Glutamatergic neuron (in vitro differentiated cells): ENCODE results near the gene AASS. TPM values are rescaled to one million over a fixed set of nuclear protein-coding genes. Genes with fewer than 3 reads are reported as not detected.

Experiments used
- DNase-seq: peaks from one replicate; pipeline ENCODE4 v3.0.0; 2022
- H3K27ac Mint-ChIP-seq: one replicate; pipeline ENCODE4 v1.8.0; 2020; ENCODE audit warnings: mild to moderate bottlenecking, mixed read lengths, inconsistent platforms; ENCODE audit not compliant: unreplicated experiment
- H3K27me3 Mint-ChIP-seq: one replicate; pipeline ENCODE4 v1.8.0; 2020; ENCODE audit warnings: mild to moderate bottlenecking, moderate library complexity, mixed read lengths, inconsistent platforms; ENCODE audit not compliant: unreplicated experiment
- H3K36me3 Mint-ChIP-seq: one replicate; pipeline ENCODE4 v1.8.0; 2020; ENCODE audit warnings: mild to moderate bottlenecking, mixed read lengths, inconsistent platforms; ENCODE audit not compliant: unreplicated experiment
- H3K4me1 Mint-ChIP-seq: one replicate; pipeline ENCODE4 v1.8.0; 2020; ENCODE audit warnings: mild to moderate bottlenecking, low read depth, mixed read lengths, inconsistent platforms; ENCODE audit not compliant: unreplicated experiment
- H3K4me3 Mint-ChIP-seq: one replicate; pipeline ENCODE4 v1.8.0; 2020; ENCODE audit warnings: mild to moderate bottlenecking, mixed read lengths, inconsistent platforms; ENCODE audit not compliant: unreplicated experiment
- H3K9me3 Mint-ChIP-seq: one replicate; pipeline ENCODE4 v1.8.0; 2020; ENCODE audit warnings: mild to moderate bottlenecking, moderate library complexity, mixed read lengths, inconsistent platforms; ENCODE audit not compliant: unreplicated experiment
- CTCF ChIP-seq: fragments of 200-600 bp; sonication (generic); IDR thresholded peaks from one replicate; pipeline ENCODE4 v1.5.0; 2021; ENCODE audit not compliant: partially characterized antibody, unreplicated experiment
- total RNA-seq: library from RNA; stranded (reverse); fragmentation: NEBNext Ultra II Directional; extraction: Animal tissue kit (Norgen Biotek cat#: 25700); gene quantifications from one replicate; pipeline ENCODE4 v1.2.1, GENCODE V29; 2021; ENCODE audit not compliant: unreplicated experiment

Gene AASS
- total RNA-seq, 1 donor from 2014 or later: 37.0 TPM

DNA sequence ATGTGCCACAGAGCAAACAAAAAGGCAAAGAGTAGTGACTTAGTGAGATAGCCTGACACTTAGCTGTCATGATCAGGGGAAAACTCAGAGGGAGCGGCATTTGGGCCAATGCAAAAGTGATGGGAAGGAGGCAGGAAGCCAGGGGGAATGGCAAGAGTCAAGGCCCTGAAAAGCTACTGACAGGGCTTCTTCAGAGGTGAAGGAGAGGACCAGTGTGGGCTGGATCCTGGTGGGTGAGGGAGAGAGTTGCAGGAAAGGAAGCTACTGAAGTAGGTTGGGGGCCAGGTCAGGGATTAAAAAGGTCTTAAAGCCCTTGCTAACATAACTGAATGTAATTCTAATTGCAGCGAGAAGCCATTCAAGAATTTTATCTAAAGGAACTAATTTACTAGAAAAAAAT lies 117.0 kb downstream of the AASS start:
- no peaks in the 10 kb centered on the region for H3K36me3 Mint-ChIP-seq
- peaks cover 3% of the 10 kb centered on the region for H3K4me1 Mint-ChIP-seq
- DNase-seq: no peak
- no peak overlapping the region for H3K27ac Mint-ChIP-seq
- no peak for TF ChIP-seq CTCF
- no peaks in the 10 kb centered on the region for H3K27me3 Mint-ChIP-seq
- H3K9me3 Mint-ChIP-seq: peaks cover 2% of the 10 kb centered on the region
- no peak overlapping the region for H3K4me3 Mint-ChIP-seq

Other genes starting within 250 kb of the AASS start
- 12.7 TPM for gene FEZF1, start 160.5 kb upstream of the AASS start, total RNA-seq